Activated naive CD8-positive, alpha-beta T cell treated with anti-CD3 and anti-CD28 coated beads, Interleukin-2, amount 50 U/mL, for 24 hours (primary cell): ENCODE results near the gene MLLT3.

ENCODE experiments used
- ATAC-seq: fragments of 150-1000 bp; cut with Tn5 transposase; one replicate; pipeline ENCODE4 v1.10.0; 2021
- DNase-seq: peaks from one replicate; pipeline ENCODE4 v3.0.0; 2021
- H3K27ac Mint-ChIP-seq: one replicate; pipeline ENCODE4 v1.8.0; 2021; ENCODE audit warnings: mild to moderate bottlenecking, mixed read lengths
- H3K27me3 Mint-ChIP-seq: one replicate; pipeline ENCODE4 v1.8.0; 2021; ENCODE audit warnings: mixed read lengths
- H3K36me3 Mint-ChIP-seq: one replicate; pipeline ENCODE4 v1.8.0; 2021; ENCODE audit warnings: low read depth, mixed read lengths
- H3K4me1 Mint-ChIP-seq: one replicate; pipeline ENCODE4 v1.8.0; 2021; ENCODE audit warnings: mixed read lengths
- H3K4me3 Mint-ChIP-seq: one replicate; pipeline ENCODE4 v1.8.0; 2021; ENCODE audit warnings: mild to moderate bottlenecking, moderate library complexity, mixed read lengths
- H3K9me3 Mint-ChIP-seq: one replicate; pipeline ENCODE4 v1.8.0; 2021; ENCODE audit warnings: mixed read lengths

Gene MLLT3

DNA sequence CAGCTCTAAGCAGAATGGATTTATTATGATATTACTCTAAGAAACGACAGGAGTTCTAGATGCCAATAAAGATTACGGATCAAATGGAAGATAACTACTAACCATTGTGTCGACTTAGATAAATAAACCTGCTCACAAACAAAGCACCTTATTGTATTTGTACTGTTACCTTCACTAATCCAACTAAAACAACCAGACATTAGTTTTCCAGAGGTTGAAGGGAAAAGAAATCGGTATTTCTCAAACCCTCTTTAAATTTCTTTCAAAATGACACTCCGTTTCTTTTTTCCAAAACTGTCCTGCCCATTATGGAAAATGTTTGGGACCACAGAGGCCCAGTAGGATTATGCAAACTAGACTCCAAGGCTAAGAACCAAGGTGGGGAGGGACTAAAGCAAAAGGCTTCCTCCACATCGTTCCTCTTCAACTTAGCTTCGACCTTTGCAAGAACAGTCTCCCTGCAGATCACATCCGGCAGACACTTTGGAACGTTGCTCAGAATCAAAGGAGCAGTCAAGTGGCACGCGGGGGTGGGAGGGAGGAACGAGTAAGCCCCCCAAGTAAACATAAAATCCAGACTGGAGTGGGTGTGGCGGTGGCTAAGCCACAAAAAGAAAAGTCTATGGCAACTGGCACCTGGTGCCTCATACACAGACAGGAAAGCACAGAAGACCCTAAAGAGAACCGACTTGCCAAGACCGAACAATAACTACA, 2.7 kb downstream of the MLLT3 start:
- Mint-ChIP-seq H3K36me3 (peaks cover 14% of the 10 kb centered on the region), H3K9me3 (no peaks in the 10 kb centered on the region), H3K4me1 (peaks cover 58% of the 10 kb centered on the region), H3K4me3 (peak overlapping the region; percentile 91), H3K27me3 (no peaks in the 10 kb centered on the region), H3K27ac (peak overlapping the region; percentile 44)
- DNase-seq (peak; percentile 44), ATAC-seq (no peak)

- no peak for ATAC-seq
- H3K4me3 Mint-ChIP-seq: peak overlapping the region; percentile 13
- peaks cover 14% of the 10 kb centered on the region for H3K36me3 Mint-ChIP-seq
- DNase-seq: no peak
- peaks cover 55% of the 10 kb centered on the region for H3K4me1 Mint-ChIP-seq
- H3K27me3 Mint-ChIP-seq: no peaks in the 10 kb centered on the region
- no peak overlapping the region for H3K27ac Mint-ChIP-seq
- no peaks in the 10 kb centered on the region for H3K9me3 Mint-ChIP-seq
Measured at GRCh38 chr9:20618361-20618802, 3.9 kb downstream of the MLLT3 start.

- Mint-ChIP-seq H3K9me3 (no peaks in the 10 kb centered on the region), H3K27ac (no peak overlapping the region), H3K36me3 (peaks cover 14% of the 10 kb centered on the region), H3K4me1 (peaks cover 70% of the 10 kb centered on the region), H3K27me3 (no peaks in the 10 kb centered on the region), H3K4me3 (no peak overlapping the region)
- DNase-seq (no peak), ATAC-seq (no peak)
Measured at GRCh38 chr9:20616808-20617207, 5.5 kb downstream of the MLLT3 start.

DNA sequence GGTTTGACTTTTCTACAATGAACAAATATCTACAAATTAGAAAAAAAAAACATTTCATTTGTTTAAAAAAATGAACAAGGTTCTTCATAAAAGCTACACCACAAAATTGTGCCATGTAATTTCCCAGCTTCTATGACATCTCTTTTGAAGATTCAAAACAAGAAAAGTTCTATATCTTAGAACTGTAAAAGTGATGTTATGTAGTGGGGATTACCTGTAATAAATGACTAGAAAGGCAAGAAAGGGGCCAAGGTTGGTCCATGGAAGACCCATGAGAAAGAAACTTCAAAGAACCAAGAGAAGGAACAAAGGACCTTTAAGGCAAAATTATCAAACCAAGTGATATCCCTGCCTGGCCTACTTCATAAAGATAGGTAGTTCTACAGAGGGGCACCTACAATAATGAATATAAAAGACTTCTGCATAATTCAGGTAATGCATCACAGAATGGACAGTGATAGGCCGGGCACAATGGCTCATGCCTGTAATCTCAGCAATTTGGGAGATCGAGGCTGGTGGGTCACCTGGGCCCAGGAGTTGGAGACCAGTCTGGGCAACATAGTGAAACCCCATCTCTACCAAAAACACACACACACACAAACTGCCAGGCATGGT, 7.6 kb downstream of the MLLT3 start:
- peaks cover 75% of the 10 kb centered on the region for H3K4me1 Mint-ChIP-seq
- H3K27ac Mint-ChIP-seq: no peak overlapping the region
- H3K4me3 Mint-ChIP-seq: no peak overlapping the region
- ATAC-seq: no peak
- no peaks in the 10 kb centered on the region for H3K36me3 Mint-ChIP-seq
- H3K9me3 Mint-ChIP-seq: no peaks in the 10 kb centered on the region
- DNase-seq: no peak
- no peaks in the 10 kb centered on the region for H3K27me3 Mint-ChIP-seq

- H3K9me3 Mint-ChIP-seq: no peaks in the 10 kb centered on the region
- peaks cover 69% of the 10 kb centered on the region for H3K4me1 Mint-ChIP-seq
- no peak overlapping the region for H3K4me3 Mint-ChIP-seq
- no peak for DNase-seq
- no peaks in the 10 kb centered on the region for H3K27me3 Mint-ChIP-seq
- H3K27ac Mint-ChIP-seq: no peak overlapping the region
- ATAC-seq: no peak
- H3K36me3 Mint-ChIP-seq: no peaks in the 10 kb centered on the region
Measured at GRCh38 chr9:20611691-20612287, 10.5 kb downstream of the MLLT3 start.

GRCh38 chr9:20610591-20610990, 11.7 kb downstream of the MLLT3 start:
- ATAC-seq (no peak), DNase-seq (no peak)
- H3K27me3 Mint-ChIP-seq: no peaks in the 10 kb centered on the region
- no peaks in the 10 kb centered on the region for H3K36me3 Mint-ChIP-seq
- H3K4me1 Mint-ChIP-seq: peaks cover 71% of the 10 kb centered on the region
- no peak overlapping the region for H3K27ac Mint-ChIP-seq
- H3K9me3 Mint-ChIP-seq: no peaks in the 10 kb centered on the region
- H3K4me3 Mint-ChIP-seq: no peak overlapping the region

- H3K9me3 Mint-ChIP-seq: no peaks in the 10 kb centered on the region
- no peaks in the 10 kb centered on the region for H3K36me3 Mint-ChIP-seq
- H3K4me1 Mint-ChIP-seq: peaks cover 75% of the 10 kb centered on the region
- H3K4me3 Mint-ChIP-seq: peak overlapping the region; percentile 30
- no peaks in the 10 kb centered on the region for H3K27me3 Mint-ChIP-seq
- peak overlapping the region; percentile 33 for H3K27ac Mint-ChIP-seq
- no peak for ATAC-seq
- no peak for DNase-seq
Measured at GRCh38 chr9:20608582-20608981, 13.7 kb downstream of the MLLT3 start.

GRCh38 chr9:20606652-20607051, 15.6 kb downstream of the MLLT3 start:
- DNase-seq (no peak), ATAC-seq (no peak)
- no peak overlapping the region for H3K4me3 Mint-ChIP-seq
- H3K4me1 Mint-ChIP-seq: peaks cover 75% of the 10 kb centered on the region
- peak overlapping the region; percentile 29 for H3K27ac Mint-ChIP-seq
- H3K27me3 Mint-ChIP-seq: no peaks in the 10 kb centered on the region
- H3K9me3 Mint-ChIP-seq: no peaks in the 10 kb centered on the region
- H3K36me3 Mint-ChIP-seq: no peaks in the 10 kb centered on the region

DNA sequence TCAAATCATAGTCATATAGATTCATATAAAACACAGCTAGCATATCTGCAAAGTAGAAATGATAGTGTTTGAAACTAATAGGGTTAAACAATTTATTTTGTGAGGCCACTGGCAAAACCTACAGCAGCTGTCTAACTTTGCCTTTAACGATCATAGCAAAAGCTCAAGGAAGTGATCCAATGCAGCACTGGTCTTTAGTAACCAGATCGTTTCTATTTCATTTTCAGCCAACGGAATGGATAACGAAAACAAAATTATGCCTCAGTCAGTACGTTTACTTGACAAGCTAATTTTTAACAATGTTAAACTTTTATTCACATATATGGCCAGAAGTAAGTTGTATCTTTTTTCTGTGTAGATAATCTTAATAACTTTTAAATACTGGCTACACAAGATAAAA, 17.7 kb downstream of the MLLT3 start:
- Mint-ChIP-seq H3K36me3 (no peaks in the 10 kb centered on the region), H3K27me3 (no peaks in the 10 kb centered on the region), H3K27ac (peak overlapping the region; percentile 15), H3K4me1 (peaks cover 74% of the 10 kb centered on the region), H3K9me3 (no peaks in the 10 kb centered on the region), H3K4me3 (peak overlapping the region; percentile 59)
- DNase-seq: no peak
- peak; percentile 77 for ATAC-seq

GRCh38 chr9:20603524-20604268, 18.6 kb downstream of the MLLT3 start:
- peaks cover 2% of the 10 kb centered on the region for H3K36me3 Mint-ChIP-seq
- no peak overlapping the region for H3K4me3 Mint-ChIP-seq
- no peak overlapping the region for H3K27ac Mint-ChIP-seq
- peaks cover 73% of the 10 kb centered on the region for H3K4me1 Mint-ChIP-seq
- no peak for DNase-seq
- H3K9me3 Mint-ChIP-seq: no peaks in the 10 kb centered on the region
- no peaks in the 10 kb centered on the region for H3K27me3 Mint-ChIP-seq
- no peak for ATAC-seq

GRCh38 chr9:20601292-20601691, 21.0 kb downstream of the MLLT3 start:
- Mint-ChIP-seq H3K27ac (peak overlapping the region; percentile 1), H3K4me1 (peaks cover 72% of the 10 kb centered on the region), H3K4me3 (no peak overlapping the region), H3K36me3 (peaks cover 2% of the 10 kb centered on the region), H3K27me3 (no peaks in the 10 kb centered on the region), H3K9me3 (no peaks in the 10 kb centered on the region)
- ATAC-seq (peak; percentile 30), DNase-seq (no peak)

GRCh38 chr9:20599195-20599594, 23.1 kb downstream of the MLLT3 start:
- no peak overlapping the region for H3K4me3 Mint-ChIP-seq

DNA sequence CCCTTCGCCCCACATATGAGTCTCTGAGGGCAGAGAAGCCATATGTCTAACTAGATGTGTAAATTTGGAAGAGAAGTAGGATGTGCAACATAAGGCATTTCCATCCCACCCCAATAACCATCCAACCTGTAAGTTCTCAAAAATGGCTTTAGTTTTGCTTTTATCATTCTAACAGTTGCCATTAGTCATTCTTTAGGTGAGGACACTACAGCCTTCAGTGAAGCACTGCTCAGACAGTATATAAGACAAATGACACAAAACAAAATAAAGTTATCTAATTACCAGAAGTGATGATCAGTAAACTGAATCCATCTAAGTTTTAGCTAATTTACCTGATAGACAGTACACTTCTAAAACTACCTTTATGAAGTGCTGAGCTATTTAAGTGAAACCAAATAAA, 23.9 kb downstream of the MLLT3 start:
- ATAC-seq (no peak), DNase-seq (no peak)
- Mint-ChIP-seq H3K27me3 (no peaks in the 10 kb centered on the region), H3K4me1 (peaks cover 65% of the 10 kb centered on the region), H3K9me3 (no peaks in the 10 kb centered on the region), H3K4me3 (no peak overlapping the region), H3K36me3 (peaks cover 2% of the 10 kb centered on the region), H3K27ac (no peak overlapping the region)

More at GRCh38 chr9:20599195-20599594, 23.1 kb downstream of the MLLT3 start:
- ATAC-seq (no peak), DNase-seq (no peak)
- Mint-ChIP-seq H3K36me3 (peaks cover 2% of the 10 kb centered on the region), H3K4me1 (peaks cover 72% of the 10 kb centered on the region), H3K27me3 (no peaks in the 10 kb centered on the region), H3K9me3 (no peaks in the 10 kb centered on the region), H3K27ac (no peak overlapping the region)

DNA sequence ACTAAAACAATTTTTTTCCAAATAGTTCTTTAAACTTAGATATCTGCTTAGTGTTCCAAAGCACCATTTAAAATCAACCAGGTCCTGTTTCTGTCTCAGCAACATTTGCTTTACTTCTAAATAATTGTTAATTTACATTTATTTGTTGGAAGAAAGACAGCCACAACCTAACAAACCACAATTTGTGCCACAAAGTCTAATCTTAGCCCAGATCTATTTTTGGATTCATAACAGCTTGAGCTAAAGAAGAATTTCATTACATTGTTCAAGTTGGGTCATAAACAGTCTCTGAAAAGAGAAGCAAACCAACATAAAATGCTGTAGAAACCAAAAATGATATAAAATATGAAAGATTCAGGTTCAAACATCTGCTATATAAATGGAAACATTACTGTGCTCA, 24.4 kb downstream of the MLLT3 start:
- DNase-seq: no peak
- Mint-ChIP-seq H3K27ac (no peak overlapping the region), H3K4me3 (no peak overlapping the region)

More for the DNA sequence above, 24.4 kb downstream of the MLLT3 start:
- Mint-ChIP-seq H3K4me1 (peaks cover 60% of the 10 kb centered on the region), H3K36me3 (peaks cover 2% of the 10 kb centered on the region), H3K9me3 (no peaks in the 10 kb centered on the region), H3K27me3 (no peaks in the 10 kb centered on the region)
- no peak for ATAC-seq
